ENCODE results near the gene TMED4.

Gene TMED4

DNA sequence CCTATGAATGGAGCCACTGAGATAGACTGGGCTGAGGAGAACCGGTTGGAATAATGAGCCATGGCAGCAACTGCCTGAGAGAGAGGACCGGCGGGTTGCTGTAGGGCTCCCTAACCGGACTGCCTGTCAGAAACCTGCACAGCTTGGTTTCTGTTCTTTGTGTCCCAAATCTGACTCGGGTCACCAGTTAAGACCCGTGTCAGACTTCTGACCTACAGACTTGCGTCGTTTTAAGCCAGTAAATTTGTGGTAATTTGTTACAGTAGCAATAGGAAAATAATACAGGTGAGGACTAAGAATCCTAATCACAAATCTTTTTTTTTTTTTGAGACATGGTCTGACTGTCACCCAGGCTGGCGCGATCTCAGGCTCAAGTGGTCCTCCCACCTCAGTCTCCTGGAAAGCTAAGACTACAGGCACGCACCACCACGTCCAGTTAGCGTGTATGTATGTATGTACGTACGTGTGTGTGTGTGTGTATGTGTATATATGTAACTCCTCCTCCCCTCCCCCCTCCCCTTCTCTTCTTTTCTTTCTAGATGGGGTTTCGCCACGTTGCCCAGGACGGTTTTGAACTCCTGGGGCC is 7.7 kb downstream of the TMED4 start:
- no peak for TF ChIP-seq CTCF (IDR thresholded peaks at IDR 0.05; ENCODE audit: low read depth, low read length)
- peak overlapping the region; percentile 94 for H3K4me3 ChIP-seq (ENCODE audit: low read depth, low read length)

- TF ChIP-seq CTCF (IDR thresholded peaks at IDR 0.05; ENCODE audit: low read depth, low read length), result no peak
- peak within 1 kb of the TSS; percentile 94 for H3K4me3 ChIP-seq (ENCODE audit: low read depth, low read length)
These were observed 8.4 kb downstream of the TMED4 start, which contains the start of gene DDX56 for GRCh38 chr7:44573464-44574286. DDX56 (minus strand) TSS chr7:44573908; CDS start chr7:44573895, 13 bp downstream.

DNA sequence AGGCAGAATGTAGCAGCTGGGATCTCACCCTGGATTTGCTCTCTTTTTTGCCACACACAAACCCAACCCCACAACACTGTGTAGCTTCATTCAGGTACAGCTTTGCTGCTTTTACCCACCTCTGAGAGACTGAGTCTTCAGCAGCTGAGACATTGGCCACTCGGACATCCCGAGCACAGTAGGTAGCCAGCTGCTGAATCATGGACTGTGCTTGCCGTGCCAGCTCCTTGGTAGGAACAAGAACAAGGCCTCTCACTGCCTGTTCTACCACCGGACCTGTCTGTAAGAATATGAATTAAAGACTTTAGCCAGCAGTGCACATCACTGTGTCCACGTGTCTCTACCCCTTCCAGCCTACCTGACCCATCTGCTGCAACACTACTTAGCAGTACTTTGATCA is 9.3 kb downstream of the TMED4 start:
- no peak for TF ChIP-seq CTCF (IDR thresholded peaks at IDR 0.05; ENCODE audit: low read depth, low read length)
- H3K4me3 ChIP-seq (ENCODE audit: low read depth, low read length), result peak overlapping the region; percentile 94

- TF ChIP-seq CTCF (IDR thresholded peaks at IDR 0.05; ENCODE audit: low read depth, low read length), result no peak
- H3K4me3 ChIP-seq (ENCODE audit: low read depth, low read length), result no peak overlapping the region
These were observed 12.1 kb downstream of the TMED4 start for GRCh38 chr7:44569959-44570358.

DNA sequence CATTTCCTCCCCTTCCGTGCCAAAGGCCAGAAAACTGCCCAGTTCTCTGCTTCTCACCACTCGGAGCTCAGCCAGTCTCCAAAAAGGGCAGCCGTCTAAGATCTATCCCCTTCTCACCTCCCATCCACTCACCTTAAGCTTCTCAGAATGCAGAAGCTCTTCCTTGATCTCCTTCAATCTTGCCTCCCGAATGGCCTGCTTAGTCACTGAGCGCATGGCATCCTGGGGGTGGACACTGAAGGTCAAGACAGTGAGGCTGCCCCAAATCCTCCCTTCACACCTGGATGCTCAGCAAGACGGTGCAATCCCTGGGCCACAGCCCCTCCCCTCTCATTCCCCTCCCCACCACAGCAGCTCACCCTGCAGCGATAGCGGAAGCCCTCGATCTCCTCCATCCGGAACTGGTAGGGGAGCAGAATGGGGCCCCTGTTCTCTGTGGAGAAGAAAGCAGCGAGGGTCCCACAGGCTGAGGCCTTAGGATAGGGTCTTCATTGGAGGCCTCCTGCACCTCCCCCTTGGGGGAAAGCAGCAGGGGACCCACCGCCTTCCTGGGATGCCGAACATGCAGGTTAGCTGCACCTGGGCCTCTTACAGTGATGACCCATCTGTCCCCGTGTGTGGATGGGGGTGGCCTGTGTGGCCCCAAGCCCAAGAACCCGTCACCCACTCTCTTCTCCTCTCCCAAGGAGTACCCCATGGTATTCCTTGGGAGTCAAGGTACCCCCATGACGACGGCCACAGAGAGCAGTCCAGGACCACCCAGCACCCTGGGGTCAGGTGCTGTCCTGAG is 13.1 kb downstream of the TMED4 start:
- TF ChIP-seq CTCF (IDR thresholded peaks at IDR 0.05; ENCODE audit: low read depth, low read length), result no peak
- no peak overlapping the region for H3K4me3 ChIP-seq (ENCODE audit: low read depth, low read length)

DNA sequence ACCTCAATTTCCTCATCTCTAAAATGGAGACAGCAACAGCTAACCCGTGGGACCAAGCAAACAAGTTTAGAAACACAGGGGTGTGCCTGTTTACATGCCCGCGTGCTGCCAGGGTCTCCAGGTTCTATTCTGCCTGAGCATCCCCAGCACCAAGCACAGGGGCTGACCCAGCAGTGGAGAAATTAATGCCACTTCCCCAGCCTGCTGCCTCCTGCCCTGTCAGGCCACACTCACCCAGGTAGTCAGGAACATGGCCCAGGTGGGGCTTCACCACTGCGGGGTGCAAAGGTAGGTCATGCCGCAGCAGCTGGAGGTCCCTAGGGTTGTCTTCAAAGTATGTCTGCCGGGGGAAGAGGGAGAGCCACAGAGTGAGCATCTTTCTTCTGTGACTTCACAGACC is 14.1 kb downstream of the TMED4 start:
- no peak overlapping the region for H3K4me3 ChIP-seq (ENCODE audit: low read depth, low read length)
- TF ChIP-seq CTCF (IDR thresholded peaks at IDR 0.05; ENCODE audit: low read depth, low read length), result no peak
